Left renal cortex interstitium (tissue), 4 donors: Measurements from ENCODE around the gene CADPS2. TPM values are rescaled to one million over a fixed set of nuclear protein-coding genes. Genes with fewer than 3 reads are reported as not detected.

ENCODE experiments used
- DNase-seq, 4 donors: peaks; one replicate each; pipeline ENCODE4 v3.0.0-alpha.2; 2013; ENCODE audit warnings: low read depth in 4 of 4, low spot score in 2 of 4, missing footprints in 1 of 4
- polyA plus RNA-seq, 4 donors: library from polyadenylated mRNA; unstranded; fragments of 120-200 nt; gene quantifications; one replicate each; pipeline ENCODE4 v1.2.1, GENCODE V29; 2013; ENCODE audit not compliant: insufficient read length in 4 of 4

CADPS2 gene
- polyA plus RNA-seq, 4 donors = 39.1 to 65.8 (median 46.5) TPM

DNA sequence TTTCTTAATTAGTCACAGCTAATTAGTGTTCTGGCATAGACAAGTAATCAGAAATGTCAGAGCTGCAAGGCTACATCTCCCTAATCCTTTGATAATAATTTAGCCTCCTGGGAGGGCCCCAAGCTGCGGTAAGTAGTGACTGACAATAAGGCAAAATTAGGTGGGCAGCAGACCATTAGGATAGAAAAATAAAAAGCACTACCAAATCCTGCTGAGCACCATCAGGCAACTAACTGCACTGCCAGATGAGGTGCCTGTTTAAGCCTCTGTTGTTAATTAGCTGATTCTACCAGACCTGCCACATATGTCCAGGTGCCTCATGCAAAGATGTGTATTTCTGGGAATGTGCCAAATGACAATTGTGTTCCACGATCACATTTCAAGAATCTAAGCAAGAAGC, 549.2 kb downstream of the CADPS2 start:
- DNase-seq = no peak

DNA sequence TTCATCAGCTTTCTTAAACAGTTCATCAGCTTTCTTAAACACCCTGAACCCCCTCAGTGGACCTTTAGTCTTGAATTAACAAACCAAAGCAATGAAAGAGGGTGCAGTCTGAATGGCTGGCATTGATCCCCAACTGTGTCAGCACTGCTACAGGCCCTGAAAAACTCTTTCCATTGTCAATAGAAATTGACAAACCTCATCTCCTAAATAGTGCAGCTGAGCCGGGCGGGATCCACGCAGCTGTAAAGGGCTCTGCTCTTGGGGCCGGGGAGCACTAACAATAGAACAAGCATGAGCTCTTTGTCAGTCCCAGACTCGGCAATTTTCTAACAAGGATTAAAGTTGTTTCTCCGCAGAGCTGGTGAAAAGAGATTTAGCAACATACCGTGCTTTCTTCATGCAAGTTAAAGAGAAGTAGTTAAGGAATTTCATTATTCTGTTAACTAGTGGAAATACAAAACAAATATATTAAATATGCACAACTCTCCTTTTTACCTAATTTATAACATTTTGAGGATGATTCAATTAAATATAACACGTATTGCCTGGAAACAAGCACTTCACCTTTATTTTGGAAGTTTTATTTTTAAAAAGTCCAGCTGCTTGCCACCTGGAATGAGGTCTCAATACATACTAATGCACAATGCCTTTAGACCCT, 557.0 kb downstream of the CADPS2 start:
- DNase-seq = no peak

DNA sequence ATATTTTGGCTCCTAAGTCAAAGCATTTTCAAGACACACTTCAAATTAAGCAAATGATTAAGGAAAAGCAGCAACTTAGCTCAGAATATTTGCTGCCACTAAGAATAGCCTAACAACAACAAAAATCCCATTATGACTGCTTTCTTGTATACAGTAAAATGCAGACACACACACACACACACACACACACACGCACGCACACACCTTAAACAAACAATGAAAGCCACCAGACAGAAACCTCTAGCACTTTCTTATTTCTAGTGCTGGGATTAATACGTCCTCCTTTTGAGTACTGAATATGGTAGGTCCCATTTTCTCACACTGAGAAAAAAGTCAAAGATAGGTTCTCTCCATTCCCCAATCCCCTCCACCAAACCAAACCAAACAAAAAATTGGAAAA, 558.3 kb downstream of the CADPS2 start:
- DNase-seq = no peak

DNA sequence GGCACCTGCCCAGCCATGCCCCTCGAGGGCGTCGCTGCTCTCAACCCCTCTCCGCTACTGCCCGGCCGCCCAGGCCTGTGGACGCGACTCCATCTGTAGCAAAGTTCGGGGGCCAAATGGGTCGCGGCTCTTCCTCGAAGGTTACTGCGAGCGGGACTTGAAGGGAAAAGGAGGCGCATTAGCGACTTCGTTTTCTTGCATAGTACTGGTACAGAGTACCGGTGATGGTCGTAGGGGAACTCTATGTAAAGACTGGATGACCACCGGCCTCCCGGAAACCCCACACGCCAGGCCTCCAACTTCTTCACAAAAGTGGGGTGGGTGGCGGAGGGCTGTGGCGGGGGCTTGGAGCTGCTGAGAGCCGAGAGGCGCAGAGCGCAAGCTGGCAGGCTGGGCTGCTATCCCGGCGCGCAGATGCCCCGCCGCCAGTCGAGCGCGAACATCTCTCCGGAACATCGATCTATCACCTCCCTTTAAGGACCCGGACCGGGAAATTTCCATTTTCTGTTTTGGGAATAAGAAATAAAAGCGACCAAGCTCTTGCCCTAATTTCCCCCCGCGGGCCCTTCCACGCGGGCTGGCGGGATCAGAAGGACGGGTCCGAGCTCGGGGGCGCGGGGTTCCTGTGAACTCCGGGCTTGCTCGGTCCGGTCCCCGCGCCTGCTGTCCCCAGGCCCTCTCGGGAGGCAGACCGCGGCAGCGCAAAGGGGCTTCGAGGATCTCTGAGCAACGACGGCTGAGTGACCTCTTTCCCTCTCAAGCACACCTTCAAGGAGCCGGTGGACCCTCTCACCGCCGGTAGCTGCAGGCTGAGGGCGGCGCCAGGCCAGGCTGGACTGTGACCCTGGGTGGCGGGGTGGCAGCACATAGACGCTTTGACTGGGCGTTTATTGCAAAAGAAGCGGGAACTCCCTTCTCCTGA, 569.5 kb downstream of the CADPS2 start:
- DNase-seq = no peak

DNA sequence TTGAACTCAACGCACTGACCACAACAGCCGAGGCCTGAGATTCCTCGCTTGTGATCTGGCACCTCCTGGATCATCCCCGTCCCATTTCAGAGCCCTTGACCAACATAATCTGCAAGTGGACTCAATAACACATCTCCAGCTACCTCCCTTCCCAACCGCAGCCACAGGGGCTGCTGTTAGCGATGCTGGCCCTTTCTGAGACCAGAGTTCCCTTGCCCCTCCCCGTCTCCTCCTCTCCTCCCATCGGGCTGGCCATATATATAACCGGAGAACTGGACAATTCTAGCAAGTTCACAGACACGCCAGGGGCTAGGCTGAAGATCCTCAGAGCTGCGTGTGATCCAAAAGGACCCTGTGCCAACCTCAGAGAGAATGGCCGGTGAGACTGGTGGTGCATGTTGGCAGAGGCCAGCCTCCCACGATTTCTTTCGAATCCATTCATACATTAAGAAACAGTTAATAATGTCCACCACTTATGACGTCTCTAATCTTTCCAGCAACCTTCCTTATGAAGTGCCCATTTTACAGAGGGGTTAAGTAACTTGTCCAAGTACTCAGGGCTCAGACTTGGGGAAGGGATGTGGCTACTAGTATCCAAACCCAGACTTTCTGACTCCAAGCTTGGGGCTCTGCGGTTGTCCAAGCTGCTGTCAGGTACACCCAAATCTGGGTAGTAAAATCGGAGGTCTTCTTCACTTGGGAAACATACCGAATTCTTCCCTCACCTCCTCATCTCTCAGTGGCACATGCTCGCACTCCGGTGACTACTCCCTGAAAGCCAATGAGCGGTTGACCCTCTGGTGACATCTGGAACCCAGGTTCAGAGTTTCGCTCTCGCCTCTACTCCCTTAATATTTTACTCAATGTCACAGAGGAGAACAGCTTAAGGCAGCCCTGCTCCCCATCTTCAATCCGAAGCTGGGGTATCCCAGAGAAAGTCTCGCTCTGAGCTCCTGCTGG, 570.5 kb downstream of the CADPS2 start:
- no peak for DNase-seq

DNA sequence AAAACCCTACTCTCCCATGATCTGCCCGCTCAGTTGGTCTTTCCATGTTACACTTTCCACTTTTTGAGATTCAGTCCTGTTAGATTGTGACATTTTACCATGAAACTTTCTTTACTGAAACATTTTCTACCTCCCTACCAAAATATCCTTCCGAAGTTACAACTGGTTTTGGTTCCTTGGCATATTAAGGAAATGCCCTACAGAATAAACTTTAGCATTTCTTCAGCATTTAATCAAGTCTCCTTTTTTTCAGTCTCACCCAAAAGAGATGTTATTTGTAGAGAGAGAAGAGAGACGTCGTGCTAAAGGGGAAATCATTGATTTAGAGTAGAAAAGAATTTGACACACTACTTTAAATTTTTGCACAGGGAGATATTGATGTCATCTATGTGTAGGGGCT, 572.0 kb downstream of the CADPS2 start:
- peak in 1 of 4 donors; percentile 13 for DNase-seq

DNA sequence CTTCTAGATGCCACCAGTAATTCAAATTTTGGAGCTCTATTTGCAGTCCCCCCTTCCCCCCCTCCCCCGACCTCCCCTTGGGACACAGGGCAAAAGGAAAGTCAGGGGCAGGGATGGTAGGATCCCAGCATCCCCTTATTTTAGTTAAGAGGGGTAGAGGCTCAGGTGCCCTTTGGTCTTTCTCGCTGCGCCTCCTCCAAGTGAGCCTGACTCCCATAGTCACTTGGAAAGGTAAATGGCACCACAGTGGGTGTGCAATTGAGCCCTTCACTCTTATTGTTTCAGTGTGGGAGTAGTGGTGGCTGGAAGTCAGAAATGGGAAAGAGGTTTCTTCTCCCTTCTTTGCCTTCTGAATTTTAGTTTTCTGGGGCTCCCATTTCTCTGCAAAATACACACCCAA, 573.5 kb downstream of the CADPS2 start:
- no peak for DNase-seq

DNA sequence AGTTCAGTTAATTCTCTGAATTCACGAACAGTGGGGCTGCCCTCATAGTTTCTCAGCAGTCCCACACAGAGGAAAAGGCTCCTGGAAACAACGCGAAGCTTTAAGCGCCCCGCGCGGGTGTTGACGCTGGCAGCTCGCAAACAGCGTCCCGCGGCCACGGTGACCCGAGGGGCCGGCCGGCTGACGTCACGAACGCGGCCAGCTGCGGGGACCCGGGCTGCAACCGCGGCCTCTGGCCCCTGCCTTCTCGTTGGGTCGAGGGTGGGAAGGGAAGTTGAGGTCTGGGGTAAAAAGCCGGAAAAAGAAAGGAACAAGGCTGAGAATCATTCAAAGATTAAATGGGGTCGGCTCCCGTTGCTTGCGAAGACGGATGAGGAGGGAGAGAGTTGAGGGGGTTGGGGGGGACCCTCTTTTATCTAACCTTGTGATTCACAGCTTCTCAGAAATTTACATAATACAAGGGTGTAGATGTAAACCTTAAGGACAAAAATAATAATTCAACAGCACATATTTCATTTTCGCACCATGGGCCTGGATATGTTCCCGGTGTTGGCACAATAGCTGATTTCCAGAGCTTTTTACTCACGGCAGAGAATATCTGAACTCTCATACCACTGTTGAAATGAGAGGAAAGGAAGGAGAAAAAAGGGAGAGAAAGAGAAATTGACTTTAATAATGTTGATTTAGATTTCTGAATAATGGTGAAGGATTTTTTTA, 574.4 kb downstream of the CADPS2 start:
- peak in 1 of 4 donors; percentile 27 for DNase-seq

DNA sequence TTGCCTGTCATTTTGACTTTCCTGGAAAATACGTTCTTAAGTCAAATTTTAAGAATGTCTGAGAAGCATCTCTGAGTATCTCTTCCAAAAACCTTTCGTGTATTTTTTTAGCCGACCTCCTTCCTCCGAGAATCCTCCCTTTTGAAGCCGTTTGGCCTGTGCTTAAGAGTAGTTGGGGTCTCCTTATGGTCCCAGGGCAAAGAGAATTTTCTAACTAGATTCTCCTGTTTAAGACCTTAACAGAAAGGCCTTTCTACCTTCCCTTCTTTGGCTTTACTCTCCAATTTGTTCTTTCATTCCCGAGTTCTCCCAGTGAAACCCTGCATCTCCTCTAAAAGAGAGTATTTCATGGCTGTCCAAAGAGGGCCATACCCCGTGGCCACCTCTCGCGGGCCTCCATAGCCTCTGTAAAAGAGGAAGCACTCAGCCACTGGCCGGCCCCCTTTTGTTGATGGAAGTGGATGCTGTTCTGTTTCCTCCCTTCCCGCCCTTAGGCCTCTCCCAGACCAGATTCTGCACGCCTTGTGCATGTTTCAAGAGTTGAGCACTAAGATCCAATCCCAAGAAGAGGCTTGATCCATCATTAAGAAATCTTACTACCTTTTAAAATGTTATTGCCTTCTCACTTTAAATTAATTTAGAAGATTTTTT, 575.1 kb downstream of the CADPS2 start:
- peak in 1 of 4 donors; percentile 23 for DNase-seq

DNA sequence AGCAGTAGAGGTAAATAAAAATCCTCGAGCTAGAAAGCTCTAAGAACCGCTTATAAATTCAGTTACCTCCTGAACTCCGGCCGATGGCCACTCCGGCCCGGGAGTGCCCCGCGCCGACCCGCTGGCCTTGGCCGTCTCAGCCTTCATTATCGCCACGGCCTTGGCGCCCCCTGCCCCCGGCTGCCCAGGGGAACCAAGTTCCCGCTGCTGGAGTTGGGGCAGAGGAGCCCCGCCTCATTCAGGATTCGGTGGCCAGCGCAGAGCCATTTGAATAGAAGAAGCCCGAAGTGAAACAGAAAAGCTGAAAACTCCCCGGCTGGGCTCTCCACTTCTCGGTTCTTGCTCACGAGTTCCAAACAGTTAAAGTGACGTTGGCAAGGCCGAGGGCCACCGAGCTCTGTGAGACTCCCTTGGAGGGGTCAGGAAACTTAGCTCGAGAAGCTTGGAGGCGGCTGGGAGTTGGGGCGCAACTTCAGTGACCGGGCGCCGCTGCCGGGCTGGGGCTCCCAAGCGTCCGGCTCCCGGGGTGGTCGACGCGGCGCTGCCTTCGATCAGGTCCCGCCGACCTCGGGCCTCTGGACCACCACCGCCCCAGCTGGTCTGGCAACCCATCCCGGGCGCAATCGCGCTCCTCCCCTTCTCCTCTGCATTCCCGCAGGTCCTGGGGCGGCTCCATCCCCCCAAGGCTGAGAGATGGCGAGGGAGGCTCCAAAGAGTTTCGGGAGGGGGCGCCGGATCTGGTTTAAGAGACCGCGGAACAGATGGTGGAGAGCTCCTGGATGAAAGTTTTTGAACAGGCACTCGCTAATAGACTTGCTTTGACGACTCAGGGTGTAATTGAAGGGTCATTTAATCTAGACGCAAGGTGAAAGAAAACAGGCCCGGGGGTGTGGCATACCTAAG, 575.9 kb downstream of the CADPS2 start:
- DNase-seq = peak in 1 of 4 donors; percentile 37

DNA sequence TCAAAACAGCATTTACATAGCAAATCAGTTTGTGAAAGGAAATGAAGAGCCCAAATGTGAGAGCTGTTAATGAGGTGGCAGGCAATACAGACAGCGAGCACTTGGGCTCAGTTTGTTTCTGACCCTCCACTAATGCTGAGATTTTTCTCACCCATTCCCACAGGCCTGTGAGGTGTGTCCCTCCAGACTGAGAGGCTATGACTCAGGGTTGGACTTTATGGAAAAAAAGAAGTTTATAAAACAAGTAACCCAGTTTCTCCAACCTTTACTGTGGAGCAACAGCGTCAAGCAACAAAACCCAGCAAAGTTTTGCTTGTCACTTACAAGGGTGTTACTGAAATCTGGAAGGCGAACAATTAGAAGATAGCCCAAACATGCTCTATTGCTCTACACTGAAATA, 576.8 kb downstream of the CADPS2 start:
- DNase-seq = peak in 1 of 4 donors; percentile 17

DNA sequence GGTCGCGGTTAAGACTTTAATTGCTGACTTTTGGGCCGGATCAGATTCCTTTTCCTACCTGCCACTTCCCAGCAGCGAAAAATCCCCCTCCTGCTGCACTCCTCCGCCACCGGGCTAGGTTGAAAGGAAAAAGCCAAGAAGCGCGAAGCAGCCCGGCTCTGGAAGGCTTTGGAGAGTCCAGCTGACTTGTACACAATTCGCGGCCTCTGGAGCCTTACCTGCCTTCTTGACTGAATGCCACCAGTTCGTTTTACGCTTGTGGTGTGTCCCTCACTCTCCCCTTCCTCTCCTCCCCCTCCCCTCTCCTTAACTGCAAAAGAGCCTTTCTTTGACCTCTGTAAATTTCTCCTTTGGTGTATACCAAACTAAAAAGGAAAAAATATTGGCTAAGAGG, 579.0 kb downstream of the CADPS2 start:
- DNase-seq = no peak

DNA sequence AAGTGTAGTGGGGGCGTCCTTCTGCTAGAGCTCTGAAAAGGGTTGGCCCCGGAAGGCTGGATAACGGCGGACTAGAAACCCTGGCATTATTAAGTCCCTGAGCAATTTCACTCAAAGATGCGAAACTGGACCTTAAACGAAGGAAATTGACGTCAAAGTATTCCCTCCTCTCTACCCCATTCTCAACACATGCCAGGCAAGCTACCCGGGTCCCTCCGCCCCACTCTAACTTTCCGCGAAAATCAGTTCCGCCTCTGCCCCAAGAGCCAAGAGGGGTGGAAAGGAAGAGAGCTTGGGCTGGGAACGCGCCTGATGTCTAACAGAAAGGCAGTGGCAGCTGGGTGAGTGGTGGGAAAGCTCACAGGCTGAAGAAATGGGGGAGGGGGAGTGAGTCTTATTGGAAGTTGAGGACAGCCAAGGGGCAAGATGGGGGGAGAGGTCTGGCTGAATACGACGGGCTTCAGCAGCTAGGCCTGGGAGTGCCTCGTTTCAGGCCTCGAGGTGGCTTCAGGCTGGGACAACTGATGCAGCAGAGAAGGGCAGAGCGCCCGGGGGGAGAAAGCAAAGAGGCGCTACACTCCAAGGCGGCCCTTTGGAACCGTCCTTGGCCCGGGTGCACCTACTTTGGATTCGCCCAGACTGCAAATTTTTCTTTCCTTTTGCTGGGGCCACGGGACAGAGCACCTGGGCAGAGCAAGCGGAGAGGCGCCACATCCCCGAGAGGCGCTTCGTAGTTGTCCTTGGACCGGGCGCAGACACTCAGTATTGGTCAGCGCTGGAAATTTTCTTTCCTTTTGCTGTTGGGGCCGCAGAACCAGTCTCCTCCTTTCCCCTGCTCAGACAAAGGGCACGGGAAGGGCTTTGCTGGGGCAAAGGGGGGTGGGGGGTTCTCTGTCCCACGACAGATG, 579.7 kb downstream of the CADPS2 start:
- peak in 1 of 4 donors; percentile 9 for DNase-seq

DNA sequence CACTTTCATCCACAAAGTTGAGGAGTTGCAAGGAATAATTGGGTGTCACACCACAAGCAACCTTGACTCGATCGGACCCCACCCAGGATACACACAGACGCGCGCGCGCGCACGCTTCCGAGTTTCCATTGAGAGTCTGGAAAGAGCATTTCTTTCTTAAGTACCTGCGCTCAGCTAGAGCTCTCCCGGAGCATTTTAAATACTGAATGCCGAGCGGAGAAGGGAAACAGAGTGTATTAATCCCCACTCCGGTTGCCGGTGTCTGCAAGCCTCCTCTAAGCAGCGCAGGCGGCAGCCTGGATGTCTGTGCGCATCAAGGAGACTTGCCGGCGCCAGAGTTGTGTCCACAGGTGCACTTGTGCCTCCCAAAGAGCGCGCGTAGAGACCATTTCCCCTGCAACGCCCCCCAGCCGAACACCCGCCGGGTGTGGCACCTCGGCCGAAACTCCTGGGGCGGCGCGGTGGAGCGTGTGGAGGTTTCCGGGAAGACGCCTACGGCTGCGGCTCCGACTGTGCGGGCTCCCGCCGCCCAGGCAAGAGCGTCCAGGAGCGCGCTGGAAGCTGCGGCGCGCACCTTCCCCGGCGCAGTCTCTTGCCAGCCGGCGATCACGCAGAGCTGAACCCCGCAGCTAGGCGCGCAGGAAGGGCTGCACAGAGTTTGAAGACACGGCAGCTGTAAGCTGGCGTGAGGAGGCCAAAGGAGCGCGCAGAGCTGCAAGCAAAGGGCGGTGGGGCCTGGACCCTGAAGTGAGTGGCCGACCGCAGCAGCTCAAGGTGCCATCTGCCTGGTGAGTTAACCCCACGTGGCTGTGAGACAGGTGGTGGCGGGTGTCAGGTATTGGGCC, 580.6 kb downstream of the CADPS2 start:
- DNase-seq = peak in 1 of 4 donors; percentile 11

DNA sequence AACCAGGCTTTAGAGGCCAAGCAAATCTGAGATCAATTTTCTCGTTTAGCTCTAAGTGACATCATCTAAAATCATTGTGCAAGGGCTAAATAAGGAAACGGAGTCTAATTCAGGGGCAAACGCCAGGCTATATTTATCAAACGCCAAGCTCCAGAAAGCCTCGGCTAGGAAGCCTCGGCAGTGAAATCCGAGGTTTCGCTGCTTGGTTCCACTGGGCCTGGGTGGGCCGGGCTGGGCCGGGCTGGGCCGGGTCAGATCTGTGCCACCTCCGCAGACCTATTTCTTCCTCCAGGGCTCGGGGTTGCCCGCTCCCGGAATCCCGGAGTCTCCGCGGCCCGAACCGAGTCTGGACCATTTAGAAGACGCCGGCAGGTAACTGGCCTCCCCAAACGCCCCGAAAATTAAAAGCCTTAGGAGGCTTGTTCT, 581.3 kb downstream of the CADPS2 start:
- DNase-seq = peak in 1 of 4 donors; percentile 19

DNA sequence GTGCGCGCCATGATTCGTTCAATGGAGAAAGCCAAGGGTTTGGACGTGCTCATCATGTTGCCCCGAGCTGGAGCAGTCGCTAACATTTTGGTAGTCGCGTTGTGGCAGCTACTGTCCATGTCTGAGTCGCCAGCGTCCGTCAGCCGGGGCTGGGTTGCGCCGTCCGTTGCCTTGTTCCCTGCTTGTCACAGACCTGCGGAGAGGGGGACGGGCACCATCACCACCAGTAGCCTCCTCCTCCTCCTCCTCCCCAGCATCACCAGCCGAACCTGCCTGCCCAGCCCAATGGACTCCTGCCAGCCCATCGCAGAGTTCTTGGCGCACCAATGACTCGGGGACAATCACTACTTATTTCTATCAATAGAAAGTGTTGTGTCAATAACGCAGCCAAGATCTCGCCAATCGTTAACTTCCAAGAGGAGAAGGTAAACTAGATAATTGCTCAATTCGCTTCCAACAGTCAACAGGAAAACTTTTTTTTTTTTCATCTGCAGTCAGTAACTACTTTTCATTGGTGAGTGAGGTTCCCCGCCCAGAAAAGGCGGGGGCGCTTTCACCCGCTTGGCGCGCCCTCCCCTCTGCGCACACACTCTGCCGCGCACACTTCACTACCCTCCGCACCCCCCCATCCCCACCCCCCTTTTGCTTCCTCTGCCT, 581.8 kb downstream of the CADPS2 start, which contains the start of gene FEZF1:
Gene FEZF1, minus strand, starts transcription at position 432 of the 657 bp plus-strand sequence. Its CDS starts 313 bp downstream, at position 119.
- DNase-seq = no peak
